COR-L47 (cell line): ENCODE results near the gene SNX25.
"Not testable (repeated sequence)": the region's sequence is repeated elsewhere in the genome, so short reads cannot be mapped to it uniquely, and the experiment has no call there.

ENCODE experiments used
- DNase-seq: peaks from one replicate; lab custom pipeline; 2025; lab: John Stamatoyannopoulos, UW

Gene SNX25

GRCh38 chr4:185344743-185345538 is 135.5 kb downstream of the SNX25 start:
- no peak for DNase-seq

DNA sequence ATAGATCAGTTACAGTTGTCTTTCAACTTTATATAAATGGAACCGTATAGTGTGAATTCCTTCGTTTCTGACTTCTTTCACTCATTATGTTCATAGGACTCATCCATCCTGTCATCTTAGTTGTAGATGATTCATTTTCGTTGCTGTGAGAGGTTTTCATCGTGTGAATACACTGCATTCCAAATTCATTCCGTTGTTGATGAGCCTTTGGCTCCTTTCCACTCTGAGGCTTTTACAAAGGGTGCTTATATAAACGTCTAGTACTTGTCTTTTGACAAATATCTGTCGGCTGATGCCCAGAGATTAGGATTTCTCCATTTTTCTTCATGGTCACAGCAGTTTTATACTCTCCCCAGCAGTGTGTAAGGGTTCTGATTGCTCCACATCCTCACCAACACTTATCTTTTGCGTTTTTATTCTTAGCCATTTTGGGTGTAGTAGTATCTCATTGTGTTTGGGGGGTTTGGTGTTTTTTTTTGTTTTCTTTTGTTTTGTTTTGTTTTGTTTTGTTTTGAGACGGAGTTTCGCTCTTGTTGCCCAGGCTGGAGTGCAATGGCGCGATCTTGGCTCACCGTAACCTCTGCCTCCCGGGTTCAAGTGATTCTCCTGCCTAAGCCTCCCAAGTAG is 137.7 kb downstream of the SNX25 start:
- no peak for DNase-seq

GRCh38 chr4:185351691-185352090 is 142.3 kb downstream of the SNX25 start:
- DNase-seq = no peak

DNA sequence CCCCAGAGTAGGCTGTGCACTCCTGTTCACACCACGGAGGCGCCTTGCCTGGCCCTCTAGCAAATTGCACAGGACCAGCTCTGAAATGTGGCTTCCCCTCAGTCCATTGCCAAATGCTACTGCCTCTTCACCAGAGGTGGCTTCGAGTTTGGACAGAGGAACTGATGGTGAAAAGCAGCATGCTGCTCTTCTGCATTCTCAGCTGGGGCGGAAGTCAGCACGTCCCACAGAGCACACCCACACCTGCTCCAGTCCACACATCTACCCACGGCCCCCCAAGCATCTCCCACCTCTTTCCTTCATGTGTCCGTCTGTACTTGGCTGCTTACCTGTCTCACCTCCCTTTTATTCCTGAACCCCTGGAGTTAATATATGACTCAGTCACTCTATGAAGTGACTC is 142.8 kb downstream of the SNX25 start:
- DNase-seq = no peak

GRCh38 chr4:185352741-185353140 is 143.3 kb downstream of the SNX25 start:
- DNase-seq = no peak

GRCh38 chr4:185357211-185357610 is 147.8 kb downstream of the SNX25 start:
- DNase-seq = no peak

DNA sequence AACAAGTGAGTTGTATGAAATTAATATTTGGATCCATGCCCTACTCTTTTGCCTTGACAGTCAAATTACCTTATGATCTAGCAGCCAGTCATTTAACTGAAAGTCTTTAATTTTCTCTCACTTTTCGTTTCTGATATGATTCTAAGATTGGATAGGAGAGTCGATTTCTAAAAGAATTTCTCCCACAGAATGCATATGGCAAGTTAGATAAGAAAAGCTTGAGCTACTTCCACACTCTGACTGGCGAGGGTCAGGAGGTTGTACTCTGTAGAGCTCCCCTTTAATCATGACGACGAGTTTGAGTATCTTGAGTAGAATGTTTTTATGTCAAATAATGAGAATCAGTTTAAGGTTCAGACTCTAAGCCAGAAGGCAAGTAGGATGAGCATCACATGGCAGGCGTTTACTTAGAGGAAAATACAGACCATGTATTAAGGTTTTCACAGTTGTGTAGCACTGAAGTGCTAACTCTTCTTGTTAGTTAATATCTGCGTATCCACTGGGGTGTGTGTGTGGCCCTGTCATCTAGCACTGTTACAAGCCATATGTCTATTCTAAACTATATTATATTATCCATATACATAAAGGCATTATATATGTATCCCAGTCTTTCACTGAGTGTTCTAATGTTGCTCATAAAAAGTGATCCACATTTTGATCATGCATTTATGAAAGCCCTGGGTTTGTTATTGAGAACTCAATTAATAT is 148.5 kb downstream of the SNX25 start:
- no peak for DNase-seq

DNA sequence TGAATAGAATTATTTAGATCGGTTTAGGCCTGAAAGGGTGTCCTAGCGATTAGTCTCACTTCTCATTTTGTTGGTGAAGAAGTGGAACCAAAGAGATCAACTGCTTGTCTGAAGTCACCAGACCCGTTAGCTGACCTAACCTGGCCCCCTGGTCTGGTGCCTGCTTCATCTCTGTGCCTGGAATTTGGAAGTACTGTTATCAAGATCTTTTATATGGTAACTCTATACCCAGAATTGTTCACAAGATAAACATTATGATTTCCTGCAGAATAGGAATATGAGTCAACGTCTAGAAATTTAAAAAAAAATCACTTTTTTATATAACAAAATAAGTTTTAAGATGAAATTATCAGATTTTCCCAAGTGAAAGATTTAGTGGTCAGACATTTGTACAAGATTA is 149.1 kb downstream of the SNX25 start:
- DNase-seq = no peak

DNA sequence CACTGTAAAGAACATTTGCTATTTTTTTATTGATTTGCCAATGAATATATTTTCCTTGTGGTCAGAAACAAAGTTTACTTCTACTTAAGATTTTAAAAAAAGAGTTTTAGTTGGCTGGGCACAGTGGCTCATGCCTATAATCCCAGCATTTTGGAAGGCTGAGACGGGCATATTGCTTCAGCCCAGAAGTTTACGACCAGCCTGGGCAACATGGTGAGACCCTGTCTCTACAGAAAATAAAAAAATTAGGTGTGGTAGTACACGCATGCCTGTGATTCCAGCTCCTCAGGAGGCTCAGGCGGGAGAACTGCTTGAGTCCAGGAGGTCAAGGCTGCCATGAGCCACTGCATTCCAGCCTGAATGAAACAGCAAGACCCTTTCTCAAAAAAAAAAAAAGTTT is 149.6 kb downstream of the SNX25 start:
- no peak for DNase-seq

- DNase-seq = no peak
Measured at GRCh38 chr4:185359767-185360446, 150.5 kb downstream of the SNX25 start.

- DNase-seq = no peak
Measured at GRCh38 chr4:185361872-185362271, 152.5 kb downstream of the SNX25 start.

- DNase-seq = not testable (repeated sequence)
Measured at GRCh38 chr4:185362570-185362969, 153.2 kb downstream of the SNX25 start.

DNA sequence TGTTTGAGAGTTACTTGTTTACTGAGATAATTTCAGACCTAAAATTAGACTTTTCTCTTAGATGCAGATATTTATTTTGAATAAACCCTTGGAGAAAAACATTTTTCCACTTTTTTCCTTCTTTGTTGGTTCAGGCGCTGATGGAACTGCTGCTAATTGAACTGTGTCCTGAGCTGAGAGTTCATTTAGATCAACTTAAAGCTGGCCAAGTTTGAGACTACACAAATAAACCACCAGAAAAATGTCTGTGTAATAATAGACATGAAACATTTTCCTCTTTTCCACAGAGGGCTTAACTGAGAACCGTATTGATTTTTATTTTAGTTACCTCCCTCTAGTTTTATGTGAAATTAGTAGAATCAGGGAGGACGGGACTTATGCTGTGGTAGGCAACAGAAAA is 153.9 kb downstream of the SNX25 start:
- no peak for DNase-seq

DNA sequence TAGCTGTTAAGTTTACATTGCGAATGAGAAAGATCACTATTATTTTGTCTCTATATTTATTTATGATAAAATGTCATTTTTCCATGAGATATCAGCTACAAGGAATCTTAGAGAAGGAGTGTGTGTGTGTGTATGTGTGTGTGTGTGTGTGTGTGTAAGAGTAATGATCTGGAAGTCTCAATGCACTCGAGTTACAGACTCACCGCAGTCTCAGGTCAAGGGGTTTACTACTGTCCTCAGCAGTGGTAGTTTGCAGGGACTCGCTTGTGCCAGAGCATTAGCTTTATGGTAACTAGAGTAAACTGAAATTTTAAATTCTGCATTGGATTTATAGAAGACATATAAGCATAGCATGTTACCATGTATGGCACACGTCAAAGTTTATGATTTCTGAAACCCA is 155.5 kb downstream of the SNX25 start:
- DNase-seq = no peak

- no peak for DNase-seq
Measured at GRCh38 chr4:185369731-185370130, 160.3 kb downstream of the SNX25 start.

DNA sequence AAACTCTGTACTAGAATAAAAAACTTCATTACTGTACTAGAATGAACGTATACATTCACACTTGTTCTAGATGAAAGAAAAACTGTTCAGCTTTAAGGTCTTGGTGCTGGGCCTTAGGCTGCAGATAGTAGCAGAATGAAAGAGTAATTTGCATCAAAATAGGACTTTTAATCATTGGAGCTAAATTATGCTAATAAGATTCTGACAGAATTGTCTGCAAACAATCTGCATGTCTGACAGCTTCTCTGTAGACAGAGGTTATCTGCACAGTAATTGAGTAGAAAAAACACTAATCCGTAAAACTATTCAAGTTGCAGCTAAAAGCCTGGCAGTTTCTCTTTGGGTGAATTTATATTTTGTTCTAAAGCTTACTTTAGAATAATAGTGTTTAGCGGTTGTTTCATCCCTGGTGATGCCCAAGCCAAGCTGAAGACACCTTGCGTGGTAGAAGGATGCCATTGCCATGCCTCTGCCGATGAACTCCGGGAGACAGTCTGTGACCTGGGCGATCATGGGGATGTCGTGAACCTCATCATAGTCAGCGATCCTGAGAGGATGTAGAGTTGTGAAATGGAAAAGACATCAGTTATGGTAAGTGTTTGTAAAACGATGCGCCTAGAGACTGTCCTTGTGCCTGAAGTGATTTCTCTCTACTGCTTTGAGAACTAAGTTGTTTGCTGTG is 161.0 kb downstream of the SNX25 start:
- DNase-seq = no peak

GRCh38 chr4:185371702-185372101 is 162.3 kb downstream of the SNX25 start:
- DNase-seq = no peak

- DNase-seq = no peak
Measured at GRCh38 chr4:185374027-185374426, 164.6 kb downstream of the SNX25 start.

DNA sequence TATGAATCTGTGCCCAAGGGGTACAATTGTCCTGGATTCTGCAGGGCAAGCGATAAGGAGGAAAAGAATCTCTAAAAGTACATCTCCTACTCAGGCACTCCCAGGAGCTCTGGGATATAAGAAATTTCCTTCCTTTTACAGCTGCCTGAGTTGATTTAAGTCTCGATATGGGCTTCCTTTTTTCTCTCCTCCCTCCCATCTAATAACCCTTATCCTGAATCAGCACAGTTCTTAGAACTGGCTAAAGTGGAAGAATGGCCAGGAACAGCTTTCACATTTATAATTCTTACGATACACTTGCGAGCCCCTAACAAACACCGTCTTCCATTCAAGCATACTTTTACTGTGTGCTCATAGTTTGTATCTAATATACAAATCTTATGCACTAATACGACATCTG is 165.2 kb downstream of the SNX25 start:
- DNase-seq = no peak

DNA sequence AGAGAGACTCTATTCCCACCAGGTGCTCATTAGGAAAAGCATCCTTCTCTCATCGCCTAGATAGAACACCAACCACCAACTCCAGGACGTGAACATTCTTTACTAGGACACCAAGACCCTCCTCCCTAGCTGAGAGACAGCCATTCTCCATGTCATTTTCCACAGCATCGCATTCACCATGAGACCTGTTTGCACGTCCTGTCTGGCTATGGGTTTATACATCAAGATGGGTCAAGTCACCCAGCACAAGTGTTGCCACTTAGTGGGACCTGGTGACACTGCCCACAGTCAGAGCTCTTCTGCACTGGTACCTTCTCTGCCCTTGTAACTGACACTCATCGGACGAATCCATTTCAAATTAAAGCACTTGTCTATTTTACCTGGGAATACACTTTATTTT is 168.9 kb downstream of the SNX25 start:
- no peak for DNase-seq

- no peak for DNase-seq
Measured at GRCh38 chr4:185379326-185380295, 170.2 kb downstream of the SNX25 start.
